HCT116 (cell line): Measurements from ENCODE around the gene ETFDH. TPM values are rescaled to one million over a fixed set of nuclear protein-coding genes. Genes with fewer than 3 reads are reported as not detected.

ENCODE experiments used
- ATAC-seq: fragments of 200-7000 bp; cut with Tn5 transposase; 2 replicates; pipeline ENCODE4 v1.9.1; 2020; ENCODE audit warnings: mild to moderate bottlenecking, moderate library complexity
- BruUV-seq: library from RNA; stranded (reverse); fragments of 400-500 nt; replicated peaks from 2 replicates; lab custom pipeline; 2021; lab: Mats Ljungman, UMichigan
- CTCF ChIA-PET: fragments of 300-600 bp; sonication (Branson Sonifier 250); formaldehyde crosslinking; loops from one replicate; lab custom pipeline; 2021; ENCODE audit warnings: antibody characterized with exemption; lab: Charles Lee
- POLR2A ChIA-PET: fragments of 300-600, 350-600 bp; sonication (Branson Sonifier 250); formaldehyde crosslinking; loops from one replicate; lab custom pipeline; 2021; ENCODE audit warnings: antibody characterized with exemption; lab: Charles Lee
- RAD21 ChIA-PET, 2 experiments: fragments of 300-600 bp; sonication (Branson Sonifier 250); formaldehyde crosslinking; loops; one replicate each; lab custom pipeline; 2023; ENCODE audit warnings: low total read pairs in 2 of 2; ENCODE audit not compliant: uncharacterized antibody in 2 of 2, unreplicated experiment in 2 of 2, low non-redundant PET in 1 of 2; lab: Charles Lee
- DNase-seq: peaks from one replicate; pipeline ENCODE4 v3.0.0-alpha.2; 2010; ENCODE audit warnings: low read depth, low spot score
- H2AFZ ChIP-seq: fragments of 200-600 bp; shearing (Covaris generic), sonication (generic); 2 replicates; pipeline ENCODE4 v1.6.1; 2017; ENCODE audit warnings: low read depth, mixed run types, mixed read lengths, antibody characterized with exemption, low read length; ENCODE audit not compliant: poor library complexity, severe bottlenecking
- H3K27ac ChIP-seq: 2 replicates; pipeline ENCODE4 v1.5.1; 2012; ENCODE audit warnings: low read depth, low read length
- H3K27me3 ChIP-seq: fragments of 200-600 bp; sonication (generic); 2 replicates; pipeline ENCODE4 v1.6.1; 2016; ENCODE audit warnings: mixed run types, low read length, mixed read lengths; ENCODE audit not compliant: insufficient read depth
- H3K36me3 ChIP-seq, 2 experiments: fragments of 200-500 bp in 1 of 2; fragments of 200-600 bp in 1 of 2; sonication (Bioruptor generic) in 1 of 2; sonication (generic) in 1 of 2; 2 replicates each; pipeline versions ENCODE4 v1.5.1 to v1.6.1; 2014 to 2016; ENCODE audit warnings: low read length in 2 of 2, inconsistent platforms in 1 of 2, mixed read lengths in 1 of 2, mixed run types in 1 of 2; ENCODE audit not compliant: insufficient read depth in 2 of 2, control insufficient read depth in 1 of 2
- H3K4me1 ChIP-seq, 2 experiments: fragments of 200-600 bp in 1 of 2; sonication (generic) in 1 of 2; 2 replicates each; pipeline versions ENCODE4 v1.5.1 to v1.6.1; 2012 to 2017; ENCODE audit warnings: low read length in 2 of 2, inconsistent platforms in 1 of 2, mild to moderate bottlenecking in 1 of 2, mixed read lengths in 1 of 2, mixed run types in 1 of 2, moderate library complexity in 1 of 2; ENCODE audit not compliant: insufficient read depth in 2 of 2, control insufficient read depth in 1 of 2
- H3K4me2 ChIP-seq: fragments of 200-600 bp; sonication (generic); 2 replicates; pipeline ENCODE4 v1.6.1; 2017; ENCODE audit warnings: mixed run types, low read length, mixed read lengths
- H3K4me3 ChIP-seq, 2 experiments: fragments of 200-600 bp in 1 of 2; sonication (generic) in 1 of 2; replicated peaks in 1 of 2; 2 replicates each; pipeline ENCODE4 v1.5.1; 2011 to 2016; ENCODE audit warnings: low read length in 2 of 2, control low read depth in 1 of 2, low read depth in 1 of 2, mild to moderate bottlenecking in 1 of 2, mixed read lengths in 1 of 2, mixed run types in 1 of 2
- H3K79me2 ChIP-seq: fragments of 200-600 bp; sonication (generic); 2 replicates; pipeline ENCODE4 v1.6.1; 2017; ENCODE audit warnings: mild to moderate bottlenecking, mixed run types, low read length, moderate library complexity, mixed read lengths; ENCODE audit not compliant: insufficient read depth
- H3K9ac ChIP-seq: fragments of 200-600 bp; sonication (generic); 2 replicates; pipeline ENCODE4 v1.6.1; 2016; ENCODE audit warnings: low read length, mixed read lengths
- H3K9me2 ChIP-seq: fragments of 200-600 bp; sonication (generic), shearing (Covaris generic); 2 replicates; pipeline ENCODE4 v1.6.1; 2017; ENCODE audit warnings: mixed run types, mild to moderate bottlenecking, moderate library complexity; ENCODE audit not compliant: insufficient read depth
- H3K9me3 ChIP-seq, 2 experiments: fragments of 200-500 bp in 1 of 2; fragments of 200-600 bp in 1 of 2; sonication (Bioruptor generic) in 1 of 2; sonication (generic) in 1 of 2; 2 replicates each; pipeline ENCODE4 v1.6.1; 2014 to 2017; ENCODE audit warnings: low read length in 2 of 2, mixed read lengths in 2 of 2, inconsistent platforms in 1 of 2, low read depth in 1 of 2, mild to moderate bottlenecking in 1 of 2, mixed run types in 1 of 2, moderate library complexity in 1 of 2; ENCODE audit not compliant: control insufficient read depth in 1 of 2, insufficient read depth in 1 of 2
- H4K20me1 ChIP-seq: fragments of 200-600 bp; sonication (generic), shearing (Covaris generic); 2 replicates; pipeline ENCODE4 v1.6.1; 2017; ENCODE audit warnings: mixed run types, mild to moderate bottlenecking, moderate library complexity; ENCODE audit not compliant: insufficient read depth
- CEBPB ChIP-seq: IDR thresholded peaks from 2 replicates; pipeline ENCODE4 v1.6.1; 2012; ENCODE audit warnings: low read depth
- ELF1 ChIP-seq: IDR thresholded peaks from 2 replicates; pipeline ENCODE4 v1.6.1; 2012; ENCODE audit warnings: low read depth, borderline replicate concordance
- EZH2 ChIP-seq: fragments of 200-600 bp; sonication (generic); IDR thresholded peaks from 2 replicates; pipeline ENCODE4 v1.6.1; 2017; ENCODE audit warnings: antibody characterized with exemption, mixed run types
- EZH2phosphoT487 ChIP-seq: fragments of 200-600 bp; IDR thresholded peaks from 2 replicates; pipeline ENCODE4 v1.6.1; 2018; ENCODE audit warnings: antibody characterized with exemption, borderline replicate concordance
- FOSL1 ChIP-seq: IDR thresholded peaks from 2 replicates; pipeline ENCODE4 v1.6.1; 2012; ENCODE audit warnings: low read depth
- JUND ChIP-seq: IDR thresholded peaks from 2 replicates; pipeline ENCODE4 v1.6.1; 2012
- POLR2A ChIP-seq: IDR thresholded peaks from 2 replicates; pipeline ENCODE4 v1.7.0; 2011; ENCODE audit warnings: borderline replicate concordance; ENCODE audit not compliant: insufficient read depth, insufficient read length; ENCODE audit errors: extremely low read depth
- POLR2AphosphoS5 ChIP-seq: IDR thresholded peaks from 2 replicates; pipeline ENCODE4 v1.6.1; 2011; ENCODE audit warnings: mild to moderate bottlenecking, low read depth, low read length, moderate library complexity
- RAD21 ChIP-seq: IDR thresholded peaks from 2 replicates; pipeline ENCODE4 v1.6.1; 2012; ENCODE audit warnings: low read depth, mild to moderate bottlenecking
- SIN3A ChIP-seq: IDR thresholded peaks from 2 replicates; pipeline ENCODE4 v1.6.1; 2012; ENCODE audit warnings: low read depth
- SP1 ChIP-seq: IDR thresholded peaks from 2 replicates; pipeline ENCODE4 v1.6.1; 2012; ENCODE audit warnings: low read depth
- SRF ChIP-seq: IDR thresholded peaks from 2 replicates; pipeline ENCODE4 v1.6.1; 2012; ENCODE audit warnings: low read depth
- TCF7L2 ChIP-seq: IDR thresholded peaks from 2 replicates; pipeline ENCODE4 v1.7.0; 2011; ENCODE audit warnings: borderline replicate concordance, inconsistent platforms; ENCODE audit not compliant: insufficient read depth, insufficient read length; ENCODE audit errors: extremely low read depth
- YY1 ChIP-seq: IDR thresholded peaks from 2 replicates; pipeline ENCODE4 v1.6.1; 2011; ENCODE audit warnings: low read length, low read depth, moderate library complexity, mild to moderate bottlenecking; ENCODE audit not compliant: insufficient replicate concordance; ENCODE audit errors: extremely low read depth
- ZFX ChIP-seq: fragments of 450-650 bp; IDR thresholded peaks from 2 replicates; pipeline ENCODE4 v1.6.1; 2017
- ZNF274 ChIP-seq: fragments of 200-500 bp; sonication (Bioruptor generic); IDR thresholded peaks from 2 replicates; pipeline ENCODE4 v1.6.1; 2014; ENCODE audit warnings: mild to moderate bottlenecking, low read depth, low read length, inconsistent platforms
- intact Hi-C: fragments of 100-400 bp; cut with micrococcal nuclease; formaldehyde crosslinking; loops from 2 replicates; pipeline ENCODE4 v1.10.0; 2022
- total RNA-seq: library from RNA; stranded (reverse); gene quantifications from one replicate; pipeline ENCODE4 v1.2.1, GENCODE V29; 2021; ENCODE audit not compliant: unreplicated experiment
- TF ChIP-seq, protein P1 (sequence below): IDR thresholded peaks from 2 replicates; pipeline ENCODE4 v1.6.1; 2012
- TF ChIP-seq, protein P2 (sequence below): IDR thresholded peaks from 2 replicates; pipeline ENCODE4 v1.6.1; 2012
- TF ChIP-seq, protein P3 (sequence below): IDR thresholded peaks from 2 replicates; pipeline ENCODE4 v1.6.1; 2011; ENCODE audit warnings: mild to moderate bottlenecking, low read length, moderate library complexity; ENCODE audit not compliant: insufficient replicate concordance; ENCODE audit errors: extremely low read depth

ETFDH gene
- total RNA-seq, 1 experiment from 2014 or later = 22.2 TPM

DNA sequence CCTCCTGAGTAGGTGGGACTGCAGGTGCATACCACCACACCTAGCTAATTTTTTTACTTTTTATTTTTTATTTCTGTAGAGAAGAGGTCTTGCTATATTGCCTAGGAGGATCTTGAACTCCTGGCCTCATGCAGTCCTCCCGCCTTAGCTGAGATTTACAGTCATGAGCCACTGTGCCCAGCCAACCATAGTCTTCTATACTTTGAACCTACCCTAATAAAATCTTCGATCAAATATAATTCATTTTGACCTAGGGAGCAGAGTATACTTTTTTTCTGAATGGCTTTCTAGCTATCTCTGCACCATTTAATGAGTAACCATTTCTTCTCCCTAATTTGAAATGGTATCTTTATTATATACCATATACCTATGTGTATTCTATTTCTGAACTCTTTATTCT is 6.7 kb downstream of the ETFDH start:
- TF ChIP-seq POLR2A = no peak
- TF ChIP-seq RAD21 = no peak
- no peak for TF ChIP-seq SP1
- TF ChIP-seq, protein P1, sequence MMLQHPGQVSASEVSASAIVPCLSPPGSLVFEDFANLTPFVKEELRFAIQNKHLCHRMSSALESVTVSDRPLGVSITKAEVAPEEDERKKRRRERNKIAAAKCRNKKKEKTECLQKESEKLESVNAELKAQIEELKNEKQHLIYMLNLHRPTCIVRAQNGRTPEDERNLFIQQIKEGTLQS = no peak
- TF ChIP-seq SRF = no peak
- no peak for TF ChIP-seq ELF1
- TF ChIP-seq EZH2phosphoT487 = no peak
- TF ChIP-seq, protein P2, sequence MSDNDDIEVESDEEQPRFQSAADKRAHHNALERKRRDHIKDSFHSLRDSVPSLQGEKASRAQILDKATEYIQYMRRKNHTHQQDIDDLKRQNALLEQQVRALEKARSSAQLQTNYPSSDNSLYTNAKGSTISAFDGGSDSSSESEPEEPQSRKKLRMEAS = no peak
- no peak for TF ChIP-seq EZH2
- no peak for TF ChIP-seq JUND
- TF ChIP-seq TCF7L2 = no peak
- TF ChIP-seq ZFX = no peak
- no peak for TF ChIP-seq ZNF274
- TF ChIP-seq YY1 = no peak
- no peak for TF ChIP-seq SIN3A
- TF ChIP-seq CEBPB = no peak
- TF ChIP-seq, protein P3, sequence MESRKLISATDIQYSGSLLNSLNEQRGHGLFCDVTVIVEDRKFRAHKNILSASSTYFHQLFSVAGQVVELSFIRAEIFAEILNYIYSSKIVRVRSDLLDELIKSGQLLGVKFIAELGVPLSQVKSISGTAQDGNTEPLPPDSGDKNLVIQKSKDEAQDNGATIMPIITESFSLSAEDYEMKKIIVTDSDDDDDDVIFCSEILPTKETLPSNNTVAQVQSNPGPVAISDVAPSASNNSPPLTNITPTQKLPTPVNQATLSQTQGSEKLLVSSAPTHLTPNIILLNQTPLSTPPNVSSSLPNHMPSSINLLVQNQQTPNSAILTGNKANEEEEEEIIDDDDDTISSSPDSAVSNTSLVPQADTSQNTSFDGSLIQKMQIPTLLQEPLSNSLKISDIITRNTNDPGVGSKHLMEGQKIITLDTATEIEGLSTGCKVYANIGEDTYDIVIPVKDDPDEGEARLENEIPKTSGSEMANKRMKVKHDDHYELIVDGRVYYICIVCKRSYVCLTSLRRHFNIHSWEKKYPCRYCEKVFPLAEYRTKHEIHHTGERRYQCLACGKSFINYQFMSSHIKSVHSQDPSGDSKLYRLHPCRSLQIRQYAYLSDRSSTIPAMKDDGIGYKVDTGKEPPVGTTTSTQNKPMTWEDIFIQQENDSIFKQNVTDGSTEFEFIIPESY = no peak
- no peak for TF ChIP-seq POLR2AphosphoS5
- no peak for TF ChIP-seq FOSL1

More for the DNA sequence above, 6.7 kb downstream of the ETFDH start:
- intact Hi-C loops = no loop called here
- RAD21 ChIA-PET = no interaction called here
- no peak overlapping the region for H2AFZ ChIP-seq
- no TSS peak for BruUV-seq
- ATAC-seq (no peak), DNase-seq (no peak)
- no peaks in the 10 kb centered on the region for H3K9me2 ChIP-seq
- H3K4me2 ChIP-seq = no peak overlapping the region
- POLR2A ChIA-PET = no interaction called here
- H3K27ac ChIP-seq = no peak overlapping the region
- H3K9me3 ChIP-seq = no peaks in the 10 kb centered on the region
- no peaks in the 10 kb centered on the region for H3K36me3 ChIP-seq
- H4K20me1 ChIP-seq = no peaks in the 10 kb centered on the region
- CTCF ChIA-PET = no interaction called here
- H3K4me3 ChIP-seq = no peak overlapping the region
- H3K79me2 ChIP-seq = no peaks in the 10 kb centered on the region
- no peaks in the 10 kb centered on the region for H3K27me3 ChIP-seq
- no peaks in the 10 kb centered on the region for H3K4me1 ChIP-seq
- H3K9ac ChIP-seq = no peak overlapping the region
